Tibial nerve (tissue), 4 donors: ENCODE data around the gene NCAPG2. TPM values are rescaled to one million over a fixed set of nuclear protein-coding genes. Genes with fewer than 3 reads are reported as not detected.

Experiments used
- DNase-seq, 2 donors: peaks; one replicate each; pipeline ENCODE4 v3.0.0-alpha.2; 2019; ENCODE audit warnings: low spot score in 2 of 2
- H3K27ac ChIP-seq, 4 donors: fragments of 200-600 bp; sonication (generic) in 3 of 4; one replicate each; pipeline ENCODE4 v1.5.1; 2017 to 2019; ENCODE audit warnings: mild to moderate bottlenecking in 1 of 4
- H3K27me3 ChIP-seq, 2 donors: fragments of 200-600 bp; sonication (generic) in 1 of 2; one replicate each; pipeline versions ENCODE4 v1.5.1 to v1.6.0; 2017 to 2019
- H3K36me3 ChIP-seq, 3 donors: fragments of 200-600 bp; sonication (generic); one replicate each; pipeline ENCODE4 v1.5.1; 2018 to 2019
- H3K4me1 ChIP-seq, 4 donors: fragments of 200-600 bp; sonication (generic) in 3 of 4; one replicate each; pipeline ENCODE4 v1.5.1; 2017 to 2019
- H3K4me3 ChIP-seq, 4 donors: fragments of 200-600 bp; sonication (generic) in 3 of 4; one replicate each; pipeline ENCODE4 v1.5.1; 2017 to 2019; ENCODE audit warnings: mild to moderate bottlenecking in 1 of 4, moderate library complexity in 1 of 4
- H3K9me3 ChIP-seq, 4 donors: fragments of 200-600 bp; sonication (generic) in 3 of 4; one replicate each; pipeline ENCODE4 v1.5.1; 2017 to 2019
- CTCF ChIP-seq, 5 experiments: fragments of 200-600 bp in 3 of 5; fragments of 450-650 bp in 2 of 5; sonication (generic) in 3 of 5; IDR thresholded peaks; one replicate each; pipeline ENCODE4 v1.5.1; 2016 to 2019; ENCODE audit warnings: antibody characterized with exemption in 5 of 5, mild to moderate bottlenecking in 3 of 5, moderate library complexity in 2 of 5
- EP300 ChIP-seq, 2 donors: sonication (generic); formaldehyde crosslinking; IDR thresholded peaks; one replicate each; pipeline ENCODE4 v1.6.1; 2017; ENCODE audit warnings: antibody characterized with exemption in 2 of 2, mild to moderate bottlenecking in 1 of 2
- POLR2A ChIP-seq, 2 donors: fragments of 450-650 bp; IDR thresholded peaks; one replicate each; pipeline ENCODE4 v1.6.1; 2017; ENCODE audit warnings: antibody characterized with exemption in 2 of 2, mild to moderate bottlenecking in 2 of 2, moderate library complexity in 2 of 2
- WGBS, 2 donors: methylation state at CpG; one replicate each; pipeline ENCODE4 v1.1.5; 2018; 5-methylcytosine and 5-hydroxymethylcytosine counted together
- total RNA-seq, 4 donors: library from RNA; depleted of rRNA; stranded (reverse); fragments of >200 nt; gene quantifications; one replicate each; pipeline ENCODE4 v1.1.0, GENCODE V29; 2016

Gene NCAPG2
- total RNA-seq, 4 donors from 2014 or later, result 6.5 to 17.9 (median 11.0) TPM

- H3K4me1 ChIP-seq, result no peaks in the 10 kb centered on the region
- H3K9me3 ChIP-seq, result no peaks in the 10 kb centered on the region
- no peak for TF ChIP-seq EP300 (IDR thresholded peaks at IDR 0.05)
- TF ChIP-seq POLR2A (IDR thresholded peaks at IDR 0.05), result no peak
- TF ChIP-seq CTCF (IDR thresholded peaks at IDR 0.05), result no peak
Measured at GRCh38 chr7:158623241-158623640, 81.4 kb downstream of the NCAPG2 start.

GRCh38 chr7:158620839-158621441, 83.7 kb downstream of the NCAPG2 start:
- Histone ChIP-seq H3K27ac (no peak overlapping the region), H3K36me3 (no peaks in the 10 kb centered on the region), H3K4me1 (no peaks in the 10 kb centered on the region), H3K4me3 (no peak overlapping the region), H3K27me3 (no peaks in the 10 kb centered on the region), H3K9me3 (no peaks in the 10 kb centered on the region)
- DNase-seq, result no peak
- TF ChIP-seq CTCF (IDR thresholded peaks at IDR 0.05), result no peak
- no peak for TF ChIP-seq POLR2A (IDR thresholded peaks at IDR 0.05)
- no peak for TF ChIP-seq EP300 (IDR thresholded peaks at IDR 0.05)
- WGBS, 2 donors, result 84 to 90% methylated on average over 6 of the region's 6 CpGs

More at GRCh38 chr7:158623241-158623640, 81.4 kb downstream of the NCAPG2 start:
- Histone ChIP-seq H3K4me3 (no peak overlapping the region), H3K27ac (no peak overlapping the region), H3K36me3 (peaks cover 0 to 12% (median 0%) of the 10 kb centered on the region in 3 donors), H3K27me3 (no peaks in the 10 kb centered on the region)
- no peak for DNase-seq
- WGBS, 2 donors, result 88 to 96% methylated on average over 13 of the region's 13 CpGs

- DNase-seq, result no peak
- no peaks in the 10 kb centered on the region for H3K9me3 ChIP-seq
- H3K27ac ChIP-seq, result no peak overlapping the region
- TF ChIP-seq EP300 (IDR thresholded peaks at IDR 0.05) (no peak), POLR2A (IDR thresholded peaks at IDR 0.05) (no peak), CTCF (IDR thresholded peaks at IDR 0.05) (no peak)
- no peaks in the 10 kb centered on the region for H3K36me3 ChIP-seq
- H3K4me3 ChIP-seq, result no peak overlapping the region
- 94 to 98% methylated on average over 5 of the region's 5 CpGs for WGBS, 2 donors
- no peaks in the 10 kb centered on the region for H3K27me3 ChIP-seq
- no peaks in the 10 kb centered on the region for H3K4me1 ChIP-seq
Measured at GRCh38 chr7:158620418-158620817, 84.2 kb downstream of the NCAPG2 start.

GRCh38 chr7:158618745-158619140, 85.9 kb downstream of the NCAPG2 start:
- no peaks in the 10 kb centered on the region for H3K36me3 ChIP-seq
- H3K4me3 ChIP-seq, result no peak overlapping the region
- no peak for DNase-seq
- no peaks in the 10 kb centered on the region for H3K27me3 ChIP-seq
- no peaks in the 10 kb centered on the region for H3K4me1 ChIP-seq
- no peaks in the 10 kb centered on the region for H3K9me3 ChIP-seq
- H3K27ac ChIP-seq, result no peak overlapping the region
- WGBS, 2 donors, result 98 to 99% methylated on average over 4 of the region's 4 CpGs
- no peak for TF ChIP-seq CTCF (IDR thresholded peaks at IDR 0.05)
- no peak for TF ChIP-seq EP300 (IDR thresholded peaks at IDR 0.05)
- TF ChIP-seq POLR2A (IDR thresholded peaks at IDR 0.05), result no peak

DNA sequence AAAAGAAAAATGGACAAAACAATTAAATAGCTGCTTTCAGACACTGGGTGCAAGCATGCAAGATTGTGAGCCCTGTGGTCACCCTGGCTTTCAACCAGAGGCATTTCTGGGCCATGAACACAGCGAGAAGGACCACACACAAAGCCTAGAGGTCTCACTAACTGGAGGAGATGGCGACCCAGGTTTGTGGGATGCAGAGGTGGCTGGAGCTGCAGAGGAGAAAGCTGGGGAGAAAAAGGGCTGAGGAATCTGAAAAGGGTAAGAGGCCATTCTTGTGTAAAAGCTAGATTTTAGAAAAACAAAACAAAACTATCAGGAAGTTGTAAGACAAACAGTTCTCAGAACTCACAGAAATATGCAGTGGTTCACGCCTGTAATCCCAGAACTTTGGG, 86.9 kb downstream of the NCAPG2 start:
- Histone ChIP-seq H3K4me3 (no peak overlapping the region), H3K27me3 (no peaks in the 10 kb centered on the region), H3K4me1 (no peaks in the 10 kb centered on the region), H3K36me3 (no peaks in the 10 kb centered on the region), H3K9me3 (no peaks in the 10 kb centered on the region), H3K27ac (peak overlapping the region in 2 of 4 donors; percentile 50 to 76)
- TF ChIP-seq EP300 (IDR thresholded peaks at IDR 0.05) (peak in 1 of 2 donors; percentile 31), CTCF (IDR thresholded peaks at IDR 0.05) (no peak)
- peak; percentile 26 to 45 for DNase-seq
- WGBS, 2 donors, result 58 to 62% methylated on average over 3 of the region's 3 CpGs
